Lower leg skin (tissue), 3 donors: ENCODE results near the gene RAPGEF4.

ENCODE experiments used
- CTCF ChIP-seq, 3 donors: fragments of 450-650 bp; IDR thresholded peaks; one replicate each; pipeline ENCODE4 v1.5.1; 2016; ENCODE audit warnings: antibody characterized with exemption in 3 of 3, mild to moderate bottlenecking in 3 of 3, moderate library complexity in 2 of 3
- POLR2A ChIP-seq, 2 donors: fragments of 450-650 bp; IDR thresholded peaks; one replicate each; pipeline ENCODE4 v1.6.1; 2016 to 2017; ENCODE audit warnings: antibody characterized with exemption in 2 of 2, mild to moderate bottlenecking in 1 of 2, moderate library complexity in 1 of 2

- TF ChIP-seq CTCF (IDR thresholded peaks at IDR 0.05) (no peak), POLR2A (IDR thresholded peaks at IDR 0.05) (no peak)
Observed at GRCh38 chr2:173095356-173095755, 359.7 kb downstream of the RAPGEF4 start.
